Common myeloid progenitor, CD34-positive (primary cell): ENCODE measurements around the gene PRMT3.
A peak's percentile ranks its signal among the peaks of the same experiment; 100 is the strongest.
"Not testable (repeated sequence)": the region's sequence is repeated elsewhere in the genome, so short reads cannot be mapped to it uniquely, and the experiment has no call there.

Source experiments
- CTCF ChIA-PET: fragments of 350-600 bp; sonication (Branson Sonifier 250); formaldehyde crosslinking; loops from one replicate; lab custom pipeline; 2021; ENCODE audit warnings: antibody characterized with exemption; lab: Charles Lee
- POLR2A ChIA-PET: fragments of 350-600 bp; sonication (Branson Sonifier 250); formaldehyde crosslinking; loops from one replicate; lab custom pipeline; 2021; ENCODE audit warnings: antibody characterized with exemption; lab: Charles Lee
- DNase-seq, 3 donors: peaks; one replicate each; pipeline versions ENCODE4 v3.0.0 to v3.0.0-alpha.2; 2013
- H3K27ac ChIP-seq, 2 experiments: 1 replicate in 1 of 2; 2 replicates in 1 of 2; pipeline ENCODE4 v1.7.0; 2013; ENCODE audit warnings: inconsistent platforms in 2 of 2, low read length in 2 of 2, mild to moderate bottlenecking in 2 of 2, low read depth in 1 of 2, moderate library complexity in 1 of 2; ENCODE audit not compliant: severe bottlenecking in 2 of 2, insufficient read depth in 1 of 2, poor library complexity in 1 of 2
- H3K27me3 ChIP-seq, 5 experiments: replicated peaks in 2 of 5; 1 replicate in 3 of 5; 2 replicates in 2 of 5; pipeline versions ENCODE4 v1.6.1 to v1.7.0; 2013; ENCODE audit warnings: low read length in 4 of 5, mild to moderate bottlenecking in 2 of 5, moderate library complexity in 2 of 5, inconsistent platforms in 1 of 5; ENCODE audit not compliant: insufficient read depth in 5 of 5, control insufficient read depth in 4 of 5
- H3K36me3 ChIP-seq, 4 experiments: 1 replicate in 2 of 4; 2 replicates in 2 of 4; pipeline versions ENCODE4 v1.6.1 to v1.7.0; 2013; ENCODE audit warnings: low read length in 3 of 4, control low read depth in 1 of 4, mild to moderate bottlenecking in 1 of 4; ENCODE audit not compliant: control insufficient read depth in 4 of 4, insufficient read depth in 4 of 4
- H3K4me1 ChIP-seq, 4 experiments: 1 replicate in 3 of 4; 2 replicates in 1 of 4; pipeline versions ENCODE4 v1.6.1 to v1.7.1; 2013; ENCODE audit warnings: low read length in 3 of 4, mild to moderate bottlenecking in 3 of 4, control low read depth in 1 of 4, inconsistent platforms in 1 of 4, moderate library complexity in 1 of 4; ENCODE audit not compliant: control insufficient read depth in 4 of 4, insufficient read depth in 4 of 4; ENCODE audit errors: control extremely low read depth in 1 of 4
- H3K4me3 ChIP-seq, 7 experiments: 1 replicate in 4 of 7; 2 replicates in 3 of 7; pipeline versions ENCODE4 v1.5.1 to v1.7.0; 2013; ENCODE audit warnings: mild to moderate bottlenecking in 7 of 7, low read length in 6 of 7, moderate library complexity in 6 of 7, inconsistent platforms in 2 of 7, low read depth in 2 of 7, control low read depth in 1 of 7; ENCODE audit not compliant: insufficient read depth in 4 of 7, control insufficient read depth in 1 of 7; ENCODE audit errors: extremely low read depth in 1 of 7
- H3K9me3 ChIP-seq, 5 experiments: 1 replicate in 4 of 5; 2 replicates in 1 of 5; pipeline versions ENCODE4 v1.6.1 to v1.7.1; 2013; ENCODE audit warnings: low read length in 4 of 5, mild to moderate bottlenecking in 2 of 5, inconsistent platforms in 1 of 5, low read depth in 1 of 5, moderate library complexity in 1 of 5; ENCODE audit not compliant: control insufficient read depth in 4 of 5, insufficient read depth in 2 of 5; ENCODE audit errors: control extremely low read depth in 1 of 5
- whole genome bisulfite sequencing: methylation state at CpG from one replicate; pipeline ENCODE4 v1.1.5; 2013; ENCODE audit not compliant: insufficient coverage; 5-methylcytosine and 5-hydroxymethylcytosine counted together

Gene PRMT3

DNA sequence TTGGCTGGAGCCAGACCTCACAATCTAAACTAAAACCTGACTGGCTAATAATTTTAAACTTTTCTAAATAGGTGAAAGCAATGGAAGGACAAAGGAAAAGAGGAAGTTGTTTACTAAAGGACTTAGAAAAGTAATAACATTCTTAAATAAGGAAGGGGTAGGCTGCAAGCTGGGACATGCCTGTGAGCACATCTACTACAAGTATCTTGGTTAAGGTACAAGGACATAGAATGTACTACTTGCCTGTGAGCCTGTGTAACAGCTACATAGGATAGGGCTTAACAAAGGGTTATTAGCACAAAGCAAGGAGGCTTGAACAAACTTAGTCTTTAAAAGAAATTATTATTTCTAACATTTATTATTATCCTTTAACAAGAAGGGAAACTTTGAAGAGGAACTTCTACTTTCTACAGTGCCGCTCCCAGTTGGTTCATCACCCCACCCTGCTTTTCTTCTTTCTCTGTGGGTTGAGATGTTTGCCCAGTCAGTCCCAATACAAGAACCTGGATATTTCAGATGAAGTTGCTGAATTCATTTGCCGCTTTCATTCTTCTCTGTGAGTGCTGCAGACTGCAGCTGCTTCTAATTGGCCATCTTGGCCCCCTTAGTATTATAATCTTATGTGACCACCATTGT lies 87.5 kb downstream of the PRMT3 start:
- CTCF ChIA-PET: no interaction called here
- no peaks in the 10 kb centered on the region for H3K27me3 ChIP-seq
- 100% methylated on average over 2 of the region's 2 CpGs for WGBS
- POLR2A ChIA-PET: no interaction called here
- no peak overlapping the region for H3K4me3 ChIP-seq
- peaks cover 0 to 2% (median 0%) of the 10 kb centered on the region in 5 experiments for H3K9me3 ChIP-seq
- H3K4me1 ChIP-seq: peaks cover 0 to 16% (median 3%) of the 10 kb centered on the region in 4 experiments
- peak in 2 of 3 donors; percentile 34 to 36 for DNase-seq
- H3K27ac ChIP-seq: no peak overlapping the region
- H3K36me3 ChIP-seq: peaks cover 4 to 8% (median 6%) of the 10 kb centered on the region in 4 experiments

DNA sequence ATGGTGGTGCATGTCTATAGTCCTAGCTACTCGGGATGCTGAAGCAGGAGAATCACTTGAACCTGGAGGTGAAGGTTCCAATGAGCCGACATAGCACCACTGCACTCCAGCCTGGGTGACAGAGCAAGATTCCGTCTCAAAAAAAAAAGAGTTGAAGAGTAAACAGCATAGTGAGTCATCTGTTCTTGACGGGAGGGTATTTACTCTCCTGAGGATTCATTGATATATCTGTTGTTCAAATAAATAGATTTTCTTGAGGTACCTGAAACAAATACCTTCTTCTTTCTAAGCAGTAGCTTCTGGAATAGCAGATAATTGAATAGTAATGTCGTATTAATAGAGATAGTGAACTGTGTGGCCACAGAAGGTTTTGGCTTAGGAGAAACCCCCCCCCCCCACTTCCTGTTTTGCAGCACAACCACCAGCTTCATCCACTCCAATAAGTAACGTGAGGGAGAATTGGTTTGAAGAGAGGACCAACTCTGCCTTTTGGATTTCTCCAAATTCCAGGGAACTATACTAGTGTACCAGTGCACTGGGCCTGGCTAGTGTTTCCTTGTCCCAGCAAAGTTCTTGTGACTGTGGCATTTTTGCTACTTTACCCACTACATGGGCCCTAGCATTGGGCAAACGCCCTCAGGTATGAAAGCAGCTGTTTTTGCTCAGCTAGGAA lies 90.0 kb downstream of the PRMT3 start:
- WGBS: 97% methylated on average over 5 of the region's 7 CpGs
- ChIA-PET POLR2A (interaction anchor here (0.7 kb wide), 1 partner anchor 1194 kb away, joined by 6 read pairs; no protein-coding TSS in a partner anchor), CTCF (no interaction called here)
- no peaks in the 10 kb centered on the region for H3K27me3 ChIP-seq
- no peaks in the 10 kb centered on the region for H3K9me3 ChIP-seq
- peaks cover 0 to 7% (median 2%) of the 10 kb centered on the region in 4 experiments for H3K36me3 ChIP-seq
- H3K27ac ChIP-seq: peak overlapping the region in 1 of 2 experiments; percentile 32
- DNase-seq: peak in 2 of 3 donors; percentile 9 to 13
- H3K4me1 ChIP-seq: peaks cover 0 to 16% (median 3%) of the 10 kb centered on the region in 4 experiments
- H3K4me3 ChIP-seq: no peak overlapping the region

DNA sequence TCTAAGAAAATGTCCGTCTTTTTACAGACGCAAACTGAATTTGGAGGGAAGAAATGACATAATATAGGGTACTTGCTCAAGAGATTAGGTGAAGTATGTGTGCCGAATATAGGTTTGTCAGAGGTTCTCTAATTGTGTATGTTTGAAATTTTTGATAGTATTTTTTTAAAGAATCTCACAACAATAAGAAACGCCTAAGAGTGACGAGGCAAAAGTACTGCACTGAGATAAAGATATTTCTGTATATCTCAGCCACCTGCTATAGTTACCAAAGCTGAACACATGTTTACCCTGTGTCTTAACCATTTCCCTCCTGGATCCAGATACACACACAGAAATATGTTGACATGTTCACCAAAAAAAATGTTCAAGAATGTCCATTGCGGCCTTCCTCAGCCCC lies 92.0 kb downstream of the PRMT3 start:
- WGBS: 95% methylated on average over 3 of the region's 6 CpGs
- ChIA-PET POLR2A (no interaction called here), CTCF (interaction anchor here (0.8 kb wide), 1 partner anchor 10 kb away, joined by 3 read pairs; no protein-coding TSS in a partner anchor)
- Histone ChIP-seq H3K27ac (no peak overlapping the region), H3K4me3 (no peak overlapping the region), H3K9me3 (peaks cover 0 to 6% (median 0%) of the 10 kb centered on the region in 5 experiments), H3K36me3 (peaks cover 0 to 7% (median 4%) of the 10 kb centered on the region in 4 experiments), H3K27me3 (no peaks in the 10 kb centered on the region), H3K4me1 (peaks cover 0 to 12% (median 2%) of the 10 kb centered on the region in 4 experiments)
- DNase-seq: peak in 1 of 3 donors; percentile 7

DNA sequence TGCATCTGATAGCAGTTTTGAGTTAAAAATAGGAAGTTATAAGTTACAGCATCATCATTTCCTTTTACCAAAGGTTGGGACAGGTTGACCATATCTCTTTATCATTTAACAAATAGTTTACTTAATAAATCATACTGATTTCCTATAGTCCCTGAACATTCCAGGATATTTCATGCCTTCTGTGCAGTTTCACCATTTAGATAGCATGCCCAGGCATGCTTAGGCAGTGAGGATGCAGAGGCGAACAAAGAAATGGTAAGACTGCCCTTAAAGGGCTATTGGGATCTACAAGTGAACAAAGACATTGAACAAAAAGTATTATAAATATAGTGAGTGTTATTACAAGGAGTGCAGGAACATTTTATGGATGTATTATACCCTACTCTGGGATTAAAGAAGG lies 96.4 kb downstream of the PRMT3 start:
- WGBS: 100% methylated on average over 1 of the region's 1 CpG
- no peak overlapping the region for H3K27ac ChIP-seq
- POLR2A ChIA-PET: no interaction called here

DNA sequence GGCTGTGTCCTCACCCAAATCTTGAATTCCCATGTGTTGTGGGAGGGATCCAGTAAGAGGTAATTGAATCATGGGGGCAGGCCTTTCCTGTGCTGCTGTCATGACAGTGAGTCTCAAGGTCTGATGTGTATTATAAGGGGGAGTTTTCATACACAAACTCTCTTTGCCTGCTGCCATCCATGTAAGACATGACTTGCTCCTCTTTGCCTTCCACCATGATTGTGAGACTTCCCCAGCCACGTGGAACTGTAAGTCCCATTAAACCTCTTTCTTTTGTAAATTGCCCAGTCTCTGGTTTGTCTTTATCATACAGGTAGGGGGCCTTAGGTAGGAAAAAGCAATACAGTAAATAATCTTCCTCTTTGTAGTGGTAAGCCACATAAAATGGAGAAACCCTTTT lies 96.9 kb downstream of the PRMT3 start:
- DNase-seq, POLR2A ChIA-PET, H3K4me1 ChIP-seq, H3K4me3 ChIP-seq, H3K27ac ChIP-seq, H3K27me3 ChIP-seq, CTCF ChIA-PET, H3K9me3 ChIP-seq: not testable (repeated sequence)
- no CpG with 5 or more reads among the region's 1 CpG for WGBS
- peaks cover 6 to 23% (median 10%) of the 10 kb centered on the region in 4 experiments for H3K36me3 ChIP-seq

More for the DNA sequence above, 96.4 kb downstream of the PRMT3 start:
- Histone ChIP-seq H3K9me3 (peaks cover 0 to 6% (median 0%) of the 10 kb centered on the region in 5 experiments), H3K36me3 (peaks cover 6 to 23% (median 10%) of the 10 kb centered on the region in 4 experiments), H3K27me3 (no peaks in the 10 kb centered on the region), H3K4me1 (no peaks in the 10 kb centered on the region), H3K4me3 (no peak overlapping the region)
- DNase-seq: no peak
- CTCF ChIA-PET: no interaction called here

DNA sequence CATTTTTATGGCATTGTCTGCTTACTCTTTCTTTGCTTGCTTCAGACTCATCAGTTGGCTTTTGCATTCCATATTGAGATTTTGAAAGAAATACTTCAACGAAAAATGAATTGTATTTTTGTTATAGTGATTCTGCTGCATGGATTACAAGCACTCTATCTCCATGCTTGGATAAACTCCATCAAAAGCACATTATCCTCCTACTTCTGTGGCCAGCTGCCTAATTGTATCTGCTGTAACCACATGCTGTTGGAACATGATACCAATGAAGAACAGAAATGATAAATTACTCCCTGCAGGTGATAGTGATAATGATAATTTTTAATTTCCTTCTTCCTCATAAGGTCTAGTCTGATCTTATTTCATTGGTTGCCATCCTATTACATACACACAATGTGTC lies 100.8 kb downstream of the PRMT3 start:
- Histone ChIP-seq H3K27me3 (no peaks in the 10 kb centered on the region), H3K36me3 (peaks cover 6 to 23% (median 12%) of the 10 kb centered on the region in 4 experiments), H3K27ac (no peak overlapping the region), H3K4me1 (no peaks in the 10 kb centered on the region), H3K4me3 (no peak overlapping the region), H3K9me3 (peaks cover 0 to 6% (median 0%) of the 10 kb centered on the region in 5 experiments)
- ChIA-PET POLR2A (no interaction called here), CTCF (no interaction called here)
- WGBS: no CpG with 5 or more reads among the region's 1 CpG
- DNase-seq: no peak

DNA sequence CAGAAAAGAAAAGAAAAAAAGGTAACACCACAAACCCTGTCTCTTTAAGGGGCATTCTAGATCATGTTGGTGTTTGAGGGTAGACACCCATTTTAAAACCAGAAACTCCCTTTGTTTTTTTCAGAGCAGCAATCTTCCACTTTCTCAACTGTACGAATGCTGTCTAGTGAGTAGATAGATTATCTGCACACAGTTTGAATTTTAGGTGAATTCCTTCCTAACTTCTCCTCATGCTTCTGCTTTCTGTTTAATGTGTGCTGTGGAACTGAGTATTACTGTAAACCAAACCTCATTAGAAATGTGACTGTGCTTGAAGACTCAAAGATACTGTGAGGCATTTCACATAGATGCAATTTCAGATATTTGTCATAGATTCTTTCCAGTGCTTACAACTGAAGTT lies 102.4 kb downstream of the PRMT3 start:
- ChIA-PET CTCF (interaction anchor here (1.0 kb wide), 1 partner anchor 10 kb away, joined by 3 read pairs; no protein-coding TSS in a partner anchor), POLR2A (no interaction called here)
- H3K27ac ChIP-seq: no peak overlapping the region
- no peaks in the 10 kb centered on the region for H3K9me3 ChIP-seq
- no peaks in the 10 kb centered on the region for H3K27me3 ChIP-seq
- peak in 2 of 3 donors; percentile 20 to 31 for DNase-seq
- no peaks in the 10 kb centered on the region for H3K4me1 ChIP-seq
- H3K36me3 ChIP-seq: peaks cover 3 to 18% (median 9%) of the 10 kb centered on the region in 4 experiments
- no CpG with 5 or more reads among the region's 1 CpG for WGBS
- no peak overlapping the region for H3K4me3 ChIP-seq
